HEK293T (cell line): Measurements from ENCODE around the gene METTL9.

Experiments used
- BHLHE40 ChIP-seq: fragments of 450-650 bp; IDR thresholded peaks from 2 replicates; pipeline ENCODE4 v1.6.1; 2016; ENCODE audit warnings: mild to moderate bottlenecking, moderate library complexity, borderline replicate concordance
- ELF4 ChIP-seq: fragments of 450-650 bp; IDR thresholded peaks from 2 replicates; pipeline ENCODE4 v1.6.1; 2017; ENCODE audit warnings: antibody characterized with exemption
- FOXK2 ChIP-seq: fragments of 450-650 bp; IDR thresholded peaks from 2 replicates; pipeline ENCODE4 v1.6.1; 2016; ENCODE audit warnings: mild to moderate bottlenecking
- FOXM1 ChIP-seq: fragments of 450-650 bp; IDR thresholded peaks from 2 replicates; pipeline ENCODE4 v1.6.1; 2017; ENCODE audit warnings: mild to moderate bottlenecking, borderline replicate concordance
- L3MBTL2 ChIP-seq: fragments of 450-650 bp; conservative IDR thresholded peaks from 2 replicates; pipeline ENCODE4 v1.6.1; 2016; ENCODE audit warnings: mild to moderate bottlenecking
- SP1 ChIP-seq: fragments of 450-650 bp; IDR thresholded peaks from 2 replicates; pipeline ENCODE4 v1.6.1; 2017
- TARDBP ChIP-seq: fragments of 450-650 bp; IDR thresholded peaks from 2 replicates; pipeline ENCODE4 v1.6.1; 2016
- TF ChIP-seq, protein P1 (sequence below): fragments of 450-650 bp; IDR thresholded peaks from 2 replicates; pipeline ENCODE4 v1.6.1; 2016

DNA sequence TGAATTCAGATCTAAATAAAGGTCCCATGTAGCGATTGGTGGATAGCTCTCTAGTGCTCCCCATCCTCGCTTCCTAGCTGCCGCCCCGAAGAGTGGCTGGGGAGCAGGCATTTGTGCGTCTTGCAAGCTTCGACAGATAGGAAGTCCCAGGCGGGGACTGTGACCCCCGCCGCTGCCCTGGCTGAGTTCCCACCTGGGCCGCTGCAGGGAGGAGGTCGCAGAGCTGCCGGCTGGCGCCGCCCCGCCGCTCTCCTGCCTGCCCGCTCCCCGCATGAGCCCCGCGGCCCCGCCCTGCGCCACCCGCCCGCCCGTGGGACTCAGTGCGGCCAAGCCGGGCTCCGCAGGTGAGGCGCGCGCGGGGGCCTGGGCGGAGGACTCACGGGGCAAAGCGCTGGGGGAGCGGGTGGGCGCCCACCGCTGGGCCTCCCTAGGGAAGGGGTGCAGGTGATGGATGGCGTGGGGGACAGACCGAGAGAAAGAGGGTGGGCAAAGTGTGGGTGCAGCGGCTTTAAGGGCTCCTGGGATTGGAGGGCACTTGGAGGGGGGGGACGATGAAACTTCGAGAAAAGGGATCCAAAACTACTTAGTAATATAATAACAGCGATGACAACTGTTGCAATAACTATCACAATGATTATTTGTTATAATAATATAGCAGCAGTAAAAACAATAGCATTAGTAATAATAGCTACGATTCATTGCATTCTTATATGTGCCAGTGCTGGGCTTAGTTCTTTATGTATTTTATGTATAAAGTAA, 64.7 kb downstream of the METTL9 start, which contains the start of gene OTOA:
- no peak for TF ChIP-seq FOXK2
- TF ChIP-seq ELF4 = no peak
- TF ChIP-seq BHLHE40 = no peak
- TF ChIP-seq SP1 = no peak
- TF ChIP-seq L3MBTL2 = no peak
- TF ChIP-seq FOXM1 = no peak
- TF ChIP-seq TARDBP = no peak
- TF ChIP-seq, protein P1, sequence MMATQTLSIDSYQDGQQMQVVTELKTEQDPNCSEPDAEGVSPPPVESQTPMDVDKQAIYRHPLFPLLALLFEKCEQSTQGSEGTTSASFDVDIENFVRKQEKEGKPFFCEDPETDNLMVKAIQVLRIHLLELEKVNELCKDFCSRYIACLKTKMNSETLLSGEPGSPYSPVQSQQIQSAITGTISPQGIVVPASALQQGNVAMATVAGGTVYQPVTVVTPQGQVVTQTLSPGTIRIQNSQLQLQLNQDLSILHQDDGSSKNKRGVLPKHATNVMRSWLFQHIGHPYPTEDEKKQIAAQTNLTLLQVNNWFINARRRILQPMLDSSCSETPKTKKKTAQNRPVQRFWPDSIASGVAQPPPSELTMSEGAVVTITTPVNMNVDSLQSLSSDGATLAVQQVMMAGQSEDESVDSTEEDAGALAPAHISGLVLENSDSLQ = no peak
